CMK (cell line): ENCODE data around the gene CAMSAP2.
"Not testable (repeated sequence)": the region's sequence is repeated elsewhere in the genome, so short reads cannot be mapped to it uniquely, and the experiment has no call there.

Source experiments
- DNase-seq: peaks from one replicate; pipeline ENCODE4 v3.0.0-alpha.2; 2010; ENCODE audit warnings: low read depth

The CAMSAP2 gene

DNA sequence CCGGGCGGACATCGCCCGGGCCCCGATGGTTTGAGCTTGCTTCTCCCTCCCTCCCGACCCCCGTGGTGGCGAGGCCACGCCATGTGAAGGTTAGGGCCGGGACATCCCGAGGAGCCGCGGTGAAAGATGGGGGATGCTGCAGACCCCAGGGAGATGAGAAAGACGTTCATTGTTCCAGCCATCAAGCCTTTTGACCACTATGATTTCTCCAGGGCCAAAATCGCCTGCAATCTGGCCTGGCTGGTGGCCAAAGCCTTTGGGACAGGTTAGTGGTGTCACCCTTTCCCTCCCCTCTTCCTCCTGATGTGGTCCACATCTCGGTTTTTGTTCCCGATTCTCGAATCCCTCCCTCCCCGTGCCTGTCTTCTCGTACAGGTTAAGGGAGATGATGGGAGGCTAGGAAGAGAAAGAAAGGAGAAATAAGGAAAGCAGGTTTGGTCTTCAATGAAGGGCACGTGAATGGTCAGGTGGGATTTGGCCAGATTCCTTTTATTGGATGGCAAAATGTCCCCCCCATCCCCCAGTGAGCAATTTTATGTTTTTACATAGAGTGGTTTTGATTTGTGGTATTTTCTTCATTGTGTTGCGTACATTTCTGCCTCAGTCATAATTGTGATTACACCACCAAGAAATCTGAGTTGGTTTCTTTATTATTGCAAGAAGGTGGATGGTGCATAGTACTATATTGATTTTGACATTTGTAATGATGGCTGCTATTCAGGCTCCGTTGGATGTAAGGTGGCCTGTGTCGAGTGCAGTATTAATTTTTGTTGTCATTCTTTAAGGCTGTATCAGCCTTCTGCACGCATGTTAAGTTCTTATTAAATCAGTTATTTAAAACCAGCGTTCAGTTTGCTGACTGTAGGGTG is 1.2 kb downstream of the CAMSAP2 start:
- no peak for DNase-seq

DNA sequence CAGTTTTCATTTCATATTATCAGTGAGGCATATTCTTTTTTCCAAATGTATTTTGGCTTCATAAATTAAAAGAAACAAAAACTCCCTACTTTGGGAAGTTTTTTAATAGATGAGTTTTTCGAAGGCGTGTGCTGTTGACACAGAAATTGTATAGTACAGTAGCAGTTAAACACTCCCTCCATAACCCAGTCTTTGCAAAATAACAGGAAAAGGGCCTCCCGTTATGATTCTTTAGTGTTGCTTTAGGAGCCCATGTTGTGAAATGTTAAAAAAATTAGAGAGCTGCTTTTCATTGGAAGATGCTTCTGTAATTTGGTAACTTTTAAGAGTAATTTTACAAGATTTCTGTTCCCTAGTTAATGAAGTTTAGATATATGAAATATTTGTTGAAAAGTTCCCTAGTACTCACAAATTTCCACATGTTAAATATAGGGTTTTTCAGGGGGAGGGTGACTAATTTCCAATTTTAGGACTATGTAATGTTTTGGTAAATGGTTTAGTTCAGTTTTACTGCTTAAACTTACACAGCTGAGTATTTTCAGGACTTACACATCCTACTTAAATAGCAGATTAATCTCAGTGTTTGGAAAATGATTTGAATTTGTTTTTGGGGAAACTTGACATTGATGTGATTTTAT is 2.0 kb downstream of the CAMSAP2 start:
- no peak for DNase-seq

GRCh38 chr1:200741551-200742207 is 3.0 kb downstream of the CAMSAP2 start:
- DNase-seq = no peak

DNA sequence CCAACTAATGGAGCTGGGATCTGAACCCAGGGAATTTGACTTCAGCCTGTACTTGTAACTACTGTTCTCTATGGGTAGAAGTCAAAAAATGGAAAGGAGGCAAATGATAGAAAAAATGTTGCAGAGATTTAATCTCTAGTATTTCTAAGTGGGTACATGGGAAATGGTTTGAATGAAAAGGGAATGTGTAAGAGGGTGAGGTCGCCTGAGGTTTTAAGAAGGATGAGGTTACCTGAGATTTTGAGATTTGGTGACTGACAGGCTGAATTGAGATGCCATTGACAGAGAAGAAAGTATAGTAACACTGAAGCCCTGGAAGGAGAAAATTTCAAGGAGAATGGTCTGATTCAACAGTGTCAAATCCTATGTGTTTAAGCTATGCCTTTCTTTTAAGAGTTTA is 5.5 kb downstream of the CAMSAP2 start:
- DNase-seq = no peak

GRCh38 chr1:200749090-200749489 is 10.4 kb downstream of the CAMSAP2 start:
- no peak for DNase-seq

GRCh38 chr1:200750749-200751148 is 12.1 kb downstream of the CAMSAP2 start:
- DNase-seq = not testable (repeated sequence)

GRCh38 chr1:200751717-200752116 is 13.0 kb downstream of the CAMSAP2 start:
- no peak for DNase-seq

DNA sequence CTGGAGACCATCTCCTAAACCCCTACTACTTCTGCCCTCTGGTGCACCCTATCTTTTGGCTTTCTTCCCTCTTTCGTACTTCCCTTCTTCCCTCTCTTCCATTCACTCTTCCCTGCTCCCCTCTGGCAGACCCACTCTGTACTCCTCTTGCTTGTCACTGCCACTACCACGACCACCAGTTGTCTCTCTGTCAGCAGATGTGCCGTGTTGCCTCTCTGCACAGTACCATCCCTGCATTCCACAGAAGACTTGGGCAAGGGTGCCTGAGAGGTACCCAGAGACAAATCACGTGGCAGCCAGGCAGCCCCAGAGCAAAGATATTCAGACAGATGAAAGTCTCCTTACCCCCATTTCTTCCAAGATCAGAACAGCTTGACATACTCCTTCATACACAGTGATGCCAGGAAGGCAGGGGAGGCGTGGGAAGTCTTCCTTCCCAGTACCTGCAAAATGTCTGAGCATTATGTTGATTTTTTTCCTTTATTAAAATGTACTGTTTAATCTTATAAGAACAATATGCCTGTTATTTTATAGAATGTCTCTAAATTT is 15.0 kb downstream of the CAMSAP2 start:
- DNase-seq = no peak

- DNase-seq = no peak
Measured at GRCh38 chr1:200755456-200755855, 16.8 kb downstream of the CAMSAP2 start.

GRCh38 chr1:200762089-200762488 is 23.4 kb downstream of the CAMSAP2 start:
- DNase-seq = no peak

DNA sequence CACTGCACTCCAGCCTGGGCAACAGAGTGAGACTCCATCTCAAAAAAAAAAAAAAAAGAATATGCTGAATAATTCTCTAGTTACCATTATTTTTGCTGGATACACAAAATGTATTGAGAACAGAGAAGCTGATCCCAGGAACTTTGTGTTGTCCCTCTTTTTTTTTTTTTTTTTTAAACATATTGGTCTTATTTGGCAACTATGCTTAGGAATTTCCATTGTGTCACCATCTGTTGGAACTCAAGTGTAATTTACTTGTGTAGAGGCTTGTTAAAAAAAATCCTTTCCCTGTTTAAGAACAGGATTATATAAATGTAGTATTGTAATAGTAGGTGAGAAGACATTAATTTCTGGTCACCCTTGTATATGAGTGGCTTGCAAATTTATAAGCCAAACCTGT is 28.6 kb downstream of the CAMSAP2 start:
- no peak for DNase-seq

GRCh38 chr1:200771625-200772555 is 33.2 kb downstream of the CAMSAP2 start:
- no peak for DNase-seq

- DNase-seq = no peak
Measured at GRCh38 chr1:200774311-200774710, 35.6 kb downstream of the CAMSAP2 start.

- no peak for DNase-seq
Measured at GRCh38 chr1:200774735-200775444, 36.2 kb downstream of the CAMSAP2 start.

DNA sequence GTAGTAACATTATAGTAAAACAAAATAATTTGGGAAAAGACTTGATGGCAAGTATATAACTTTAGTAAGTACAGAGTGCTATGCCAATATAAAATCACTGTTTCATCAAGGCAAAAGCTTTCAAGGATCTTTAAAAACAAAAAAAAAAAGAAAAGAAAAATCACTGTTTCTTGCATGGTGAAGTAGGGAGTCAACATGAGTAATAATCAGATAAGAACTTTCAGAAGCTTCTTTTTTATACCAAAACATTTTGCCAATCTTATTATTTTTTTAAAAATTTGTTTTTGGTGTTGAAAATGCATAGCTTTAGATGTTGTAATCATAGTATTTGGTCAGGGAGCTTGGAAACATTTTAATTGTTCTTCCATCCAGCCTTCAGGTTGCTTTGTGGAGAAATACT is 37.2 kb downstream of the CAMSAP2 start:
- no peak for DNase-seq

- no peak for DNase-seq
Measured at GRCh38 chr1:200776949-200777348, 38.3 kb downstream of the CAMSAP2 start.

- no peak for DNase-seq
Measured at GRCh38 chr1:200778766-200779165, 40.1 kb downstream of the CAMSAP2 start.

- DNase-seq = no peak
Measured at GRCh38 chr1:200779326-200779725, 40.6 kb downstream of the CAMSAP2 start.

- no peak for DNase-seq
Measured at GRCh38 chr1:200780545-200781369, 42.1 kb downstream of the CAMSAP2 start.

- no peak for DNase-seq
Measured at GRCh38 chr1:200783926-200784325, 45.2 kb downstream of the CAMSAP2 start.
